Stimulated activated CD8-positive, alpha-beta memory T cell treated with anti-CD3 and anti-CD28 coated beads, Interleukin-7, amount 100 ng/mL, for 4 hours (primary cell): ENCODE results near the gene ATP10A.

ENCODE experiments used
- DNase-seq, 2 donors: peaks; one replicate each; pipeline ENCODE4 v3.0.0-alpha.2; 2020; ENCODE audit warnings: low read depth in 2 of 2

The ATP10A gene

GRCh38 chr15:25679492-25679891, 183.6 kb downstream of the ATP10A start:
- no peak for DNase-seq

- no peak for DNase-seq
Measured at GRCh38 chr15:25678500-25678855, 184.6 kb downstream of the ATP10A start.

GRCh38 chr15:25677719-25678499, 185.2 kb downstream of the ATP10A start:
- DNase-seq: no peak

GRCh38 chr15:25676070-25676469, 187.1 kb downstream of the ATP10A start:
- no peak for DNase-seq

- DNase-seq: no peak
Measured at GRCh38 chr15:25675396-25675795, 187.7 kb downstream of the ATP10A start.

GRCh38 chr15:25674913-25675312, 188.2 kb downstream of the ATP10A start:
- DNase-seq: no peak

GRCh38 chr15:25673972-25674371, 189.2 kb downstream of the ATP10A start:
- DNase-seq: no peak

- DNase-seq: no peak
Measured at GRCh38 chr15:25673351-25673750, 189.8 kb downstream of the ATP10A start.

GRCh38 chr15:25671132-25671531, 192.0 kb downstream of the ATP10A start:
- no peak for DNase-seq

GRCh38 chr15:25670621-25671020, 192.5 kb downstream of the ATP10A start:
- no peak for DNase-seq

- no peak for DNase-seq
Measured at GRCh38 chr15:25670025-25670554, 193.0 kb downstream of the ATP10A start.

- no peak for DNase-seq
Measured at GRCh38 chr15:25668901-25669300, 194.2 kb downstream of the ATP10A start.

GRCh38 chr15:25668236-25668795, 194.8 kb downstream of the ATP10A start:
- no peak for DNase-seq

- no peak for DNase-seq
Measured at GRCh38 chr15:25667829-25668228, 195.3 kb downstream of the ATP10A start.

GRCh38 chr15:25665913-25666312, 197.2 kb downstream of the ATP10A start:
- DNase-seq: no peak

- DNase-seq: no peak
Measured at GRCh38 chr15:25664761-25665160, 198.4 kb downstream of the ATP10A start.

- DNase-seq: no peak
Measured at GRCh38 chr15:25663515-25663914, 199.6 kb downstream of the ATP10A start.

- DNase-seq: no peak
Measured at GRCh38 chr15:25661898-25662297, 201.2 kb downstream of the ATP10A start.

GRCh38 chr15:25659251-25659650, 203.9 kb downstream of the ATP10A start:
- DNase-seq: no peak

- DNase-seq: no peak
Measured at GRCh38 chr15:25658560-25658959, 204.6 kb downstream of the ATP10A start.

- no peak for DNase-seq
Measured at GRCh38 chr15:25655207-25655948, 207.7 kb downstream of the ATP10A start.

- DNase-seq: no peak
Measured at GRCh38 chr15:25653371-25653770, 209.8 kb downstream of the ATP10A start.

- DNase-seq: no peak
Measured at GRCh38 chr15:25652704-25653103, 210.4 kb downstream of the ATP10A start.
